ENCODE data around the gene OVCH1. TPM values are rescaled to one million over a fixed set of nuclear protein-coding genes. Genes with fewer than 3 reads are reported as not detected.
"Not testable (repeated sequence)": the region's sequence is repeated elsewhere in the genome, so short reads cannot be mapped to it uniquely, and the experiment has no call there.

OVCH1 gene
- total RNA-seq, 1 donor from 2014 or later = not detected

DNA sequence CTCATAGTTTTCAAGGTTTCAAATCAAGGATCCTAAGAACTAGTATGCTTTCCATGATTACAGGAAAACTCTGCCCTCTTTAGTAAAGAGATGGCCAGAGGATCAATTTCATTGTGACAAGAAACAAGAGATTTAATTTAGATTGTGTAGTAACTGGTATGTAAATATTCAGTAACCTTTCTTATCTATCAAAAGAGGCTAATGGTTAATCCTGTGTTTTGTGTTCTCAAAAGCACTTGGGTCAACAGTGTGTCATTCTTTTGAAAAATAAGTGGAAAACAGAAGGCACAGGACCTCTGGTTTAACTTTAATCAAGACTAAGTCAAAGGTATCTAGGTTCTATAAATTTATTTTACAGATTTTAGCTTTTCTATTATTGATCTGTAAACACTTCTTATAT lies 59.9 kb downstream of the OVCH1 start:
- Mint-ChIP-seq H3K27ac (no peak overlapping the region), H3K27me3 (ENCODE audit: insufficient read depth, low read depth) (peaks cover 3% of the 10 kb centered on the region), H3K4me3 (no peak overlapping the region), H3K4me1 (no peaks in the 10 kb centered on the region), H3K9me3 (peaks cover 2% of the 10 kb centered on the region), H3K36me3 (no peaks in the 10 kb centered on the region)
- H3K9ac ChIP-seq = no peak overlapping the region
- no peak overlapping the region for H2AFZ ChIP-seq (replicated peaks)
- no peaks in the 10 kb centered on the region for H4K20me1 ChIP-seq (ENCODE audit: low read depth)
- H3K9me3 ChIP-seq (ENCODE audit: low read depth) = no peaks in the 10 kb centered on the region
- DNase-seq (ENCODE audit: low spot score) = no peak
- H3K27me3 ChIP-seq = no peaks in the 10 kb centered on the region
- H3K79me2 ChIP-seq (ENCODE audit: low read depth) = no peaks in the 10 kb centered on the region
- no peak for TF ChIP-seq EZH2 (IDR thresholded peaks at IDR 0.05)
- TF ChIP-seq, protein P1, sequence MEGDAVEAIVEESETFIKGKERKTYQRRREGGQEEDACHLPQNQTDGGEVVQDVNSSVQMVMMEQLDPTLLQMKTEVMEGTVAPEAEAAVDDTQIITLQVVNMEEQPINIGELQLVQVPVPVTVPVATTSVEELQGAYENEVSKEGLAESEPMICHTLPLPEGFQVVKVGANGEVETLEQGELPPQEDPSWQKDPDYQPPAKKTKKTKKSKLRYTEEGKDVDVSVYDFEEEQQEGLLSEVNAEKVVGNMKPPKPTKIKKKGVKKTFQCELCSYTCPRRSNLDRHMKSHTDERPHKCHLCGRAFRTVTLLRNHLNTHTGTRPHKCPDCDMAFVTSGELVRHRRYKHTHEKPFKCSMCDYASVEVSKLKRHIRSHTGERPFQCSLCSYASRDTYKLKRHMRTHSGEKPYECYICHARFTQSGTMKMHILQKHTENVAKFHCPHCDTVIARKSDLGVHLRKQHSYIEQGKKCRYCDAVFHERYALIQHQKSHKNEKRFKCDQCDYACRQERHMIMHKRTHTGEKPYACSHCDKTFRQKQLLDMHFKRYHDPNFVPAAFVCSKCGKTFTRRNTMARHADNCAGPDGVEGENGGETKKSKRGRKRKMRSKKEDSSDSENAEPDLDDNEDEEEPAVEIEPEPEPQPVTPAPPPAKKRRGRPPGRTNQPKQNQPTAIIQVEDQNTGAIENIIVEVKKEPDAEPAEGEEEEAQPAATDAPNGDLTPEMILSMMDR (IDR thresholded peaks at IDR 0.05) = no peak
- no peak for TF ChIP-seq EZH2phosphoT487 (IDR thresholded peaks at IDR 0.05)
- H3K4me2 ChIP-seq = no peak overlapping the region
- H3K27ac ChIP-seq = no peak overlapping the region
- no peaks in the 10 kb centered on the region for H3K36me3 ChIP-seq
- H3K4me3 ChIP-seq = no peak overlapping the region
- no peaks in the 10 kb centered on the region for H3F3A ChIP-seq (ENCODE audit: low read depth)
- no peaks in the 10 kb centered on the region for H3K4me1 ChIP-seq

DNA sequence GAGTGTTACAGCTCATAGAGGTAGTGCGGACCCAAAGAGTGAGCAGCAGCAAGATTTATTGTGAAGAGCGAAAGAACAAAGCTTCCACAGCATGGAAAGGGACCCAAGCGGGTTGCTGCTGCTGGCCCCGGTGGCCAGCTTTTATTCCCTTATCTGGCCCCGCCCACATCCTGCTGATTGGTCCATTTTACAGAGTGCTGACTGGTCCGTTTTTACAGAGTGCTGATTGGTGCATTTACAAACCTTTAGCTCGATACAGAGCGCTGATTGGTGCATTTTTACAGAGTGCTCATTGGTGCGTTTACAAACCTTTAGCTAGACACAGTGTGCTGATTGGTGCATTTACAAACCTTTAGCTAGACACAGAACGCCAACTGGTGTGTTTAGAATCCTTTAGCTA lies 60.7 kb downstream of the OVCH1 start:
- not testable (repeated sequence) for H3K27me3 Mint-ChIP-seq (ENCODE audit: insufficient read depth, low read depth); DNase-seq (ENCODE audit: low spot score); H3K4me3 Mint-ChIP-seq; H3F3A ChIP-seq (ENCODE audit: low read depth); H3K79me2 ChIP-seq (ENCODE audit: low read depth); H3K4me1 Mint-ChIP-seq; H3K9me3 Mint-ChIP-seq; H3K9ac ChIP-seq; H3K27me3 ChIP-seq; H3K36me3 ChIP-seq; H3K36me3 Mint-ChIP-seq; H3K27ac Mint-ChIP-seq; H2AFZ ChIP-seq (replicated peaks); H3K4me2 ChIP-seq; H3K4me3 ChIP-seq; H3K4me1 ChIP-seq; H3K27ac ChIP-seq; H3K9me3 ChIP-seq (ENCODE audit: low read depth); H4K20me1 ChIP-seq (ENCODE audit: low read depth)

DNA sequence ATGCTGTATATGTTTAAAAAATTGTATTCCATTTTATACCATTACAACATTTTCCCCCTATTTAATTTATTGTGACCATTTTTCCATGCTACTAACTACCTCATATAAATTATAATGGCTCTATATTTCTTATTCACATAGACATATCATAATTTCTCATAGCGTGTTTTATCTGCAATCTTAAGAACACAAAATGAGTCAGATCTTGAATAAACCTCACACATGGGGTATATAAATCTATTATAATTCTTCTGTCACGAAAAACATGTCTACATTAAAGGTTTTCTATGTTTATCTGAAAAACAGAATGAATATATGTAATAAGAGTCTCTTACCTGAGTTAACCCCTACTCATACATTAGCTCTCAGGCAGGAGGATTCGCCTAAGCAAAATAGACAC lies 66.0 kb downstream of the OVCH1 start:
- TF ChIP-seq EZH2 (IDR thresholded peaks at IDR 0.05) = no peak
- TF ChIP-seq, protein P1 (IDR thresholded peaks at IDR 0.05) = no peak
- no peak for TF ChIP-seq EZH2phosphoT487 (IDR thresholded peaks at IDR 0.05)
- no peaks in the 10 kb centered on the region for H3K9me3 Mint-ChIP-seq

DNA sequence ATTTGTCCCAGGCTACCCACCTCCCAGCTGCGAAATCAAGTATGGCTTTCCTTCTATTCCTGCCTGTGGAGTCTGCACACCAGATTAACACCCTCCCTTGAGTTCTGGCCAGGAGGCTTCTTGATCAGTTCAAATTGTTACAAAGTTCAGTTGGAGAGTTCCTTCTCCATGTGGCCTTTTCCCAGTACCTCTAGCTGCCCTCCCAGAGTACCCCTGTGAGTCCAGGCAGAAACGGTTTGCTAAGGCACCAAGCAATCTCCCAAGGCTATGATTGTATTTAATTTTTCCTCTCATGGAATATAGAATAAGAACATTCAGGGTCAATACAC lies 66.8 kb downstream of the OVCH1 start:
- H3K27me3 Mint-ChIP-seq (ENCODE audit: insufficient read depth, low read depth) = no peaks in the 10 kb centered on the region
- H3F3A ChIP-seq (ENCODE audit: low read depth) = no peaks in the 10 kb centered on the region
- H4K20me1 ChIP-seq (ENCODE audit: low read depth) = no peaks in the 10 kb centered on the region
- no peaks in the 10 kb centered on the region for H3K9me3 ChIP-seq (ENCODE audit: low read depth)
- H3K27ac ChIP-seq = no peak overlapping the region
- H3K79me2 ChIP-seq (ENCODE audit: low read depth) = no peaks in the 10 kb centered on the region
- peaks cover 7% of the 10 kb centered on the region for H3K4me1 Mint-ChIP-seq
- H3K9ac ChIP-seq = no peak overlapping the region
- no peak overlapping the region for H3K4me3 Mint-ChIP-seq
- H3K4me1 ChIP-seq = peaks cover 7% of the 10 kb centered on the region
- H3K4me2 ChIP-seq = peak overlapping the region; percentile 56
- no peak overlapping the region for H2AFZ ChIP-seq (replicated peaks)
- H3K36me3 ChIP-seq = no peaks in the 10 kb centered on the region
- TF ChIP-seq EZH2phosphoT487 (IDR thresholded peaks at IDR 0.05) = no peak
- TF ChIP-seq, protein P1 (IDR thresholded peaks at IDR 0.05) = no peak
- TF ChIP-seq EZH2 (IDR thresholded peaks at IDR 0.05) = no peak
- no peaks in the 10 kb centered on the region for H3K36me3 Mint-ChIP-seq
- no peak overlapping the region for H3K27ac Mint-ChIP-seq
- no peaks in the 10 kb centered on the region for H3K9me3 Mint-ChIP-seq
- no peak overlapping the region for H3K4me3 ChIP-seq
- no peaks in the 10 kb centered on the region for H3K27me3 ChIP-seq
- peak; percentile 2 for DNase-seq (ENCODE audit: low spot score)

More for the DNA sequence above, 66.0 kb downstream of the OVCH1 start:
- H3K79me2 ChIP-seq (ENCODE audit: low read depth) = no peaks in the 10 kb centered on the region
- no peak overlapping the region for H3K27ac ChIP-seq
- H3K27me3 ChIP-seq = no peaks in the 10 kb centered on the region
- H3K36me3 ChIP-seq = no peaks in the 10 kb centered on the region
- DNase-seq (ENCODE audit: low spot score) = no peak
- H3K4me1 Mint-ChIP-seq = peaks cover 7% of the 10 kb centered on the region
- H4K20me1 ChIP-seq (ENCODE audit: low read depth) = no peaks in the 10 kb centered on the region
- H3K9ac ChIP-seq = no peak overlapping the region
- no peak overlapping the region for H2AFZ ChIP-seq (replicated peaks)
- no peaks in the 10 kb centered on the region for H3K9me3 ChIP-seq (ENCODE audit: low read depth)
- peaks cover 7% of the 10 kb centered on the region for H3K4me1 ChIP-seq
- no peaks in the 10 kb centered on the region for H3K36me3 Mint-ChIP-seq
- no peak overlapping the region for H3K4me2 ChIP-seq
- H3K4me3 Mint-ChIP-seq = no peak overlapping the region
- no peak overlapping the region for H3K27ac Mint-ChIP-seq
- no peak overlapping the region for H3K4me3 ChIP-seq
- H3F3A ChIP-seq (ENCODE audit: low read depth) = no peaks in the 10 kb centered on the region
- H3K27me3 Mint-ChIP-seq (ENCODE audit: insufficient read depth, low read depth) = peaks cover 1% of the 10 kb centered on the region
